ENCODE measurements around the gene EPHB6.

- TF ChIP-seq CTCF (IDR thresholded peaks at IDR 0.05): no peak
- no peak for TF ChIP-seq POLR2A (IDR thresholded peaks at IDR 0.05)
These were observed 58.7 kb downstream of the EPHB6 start for GRCh38 chr7:142913566-142913965.
